Sigmoid colon (tissue), 7 donors: ENCODE measurements around the gene DPYSL4. TPM values are rescaled to one million over a fixed set of nuclear protein-coding genes. Genes with fewer than 3 reads are reported as not detected.

ENCODE experiments used
- DNase-seq: peaks from one replicate; pipeline ENCODE4 v3.0.0-alpha.2; 2019
- H3K27ac ChIP-seq, 4 donors: fragments of 200-600 bp; sonication (generic); one replicate each; pipeline ENCODE4 v1.5.1; 2016 to 2019; ENCODE audit warnings: mild to moderate bottlenecking in 1 of 4
- H3K27me3 ChIP-seq, 3 donors: fragments of 200-600 bp; sonication (generic); one replicate each; pipeline ENCODE4 v1.5.1; 2019; ENCODE audit warnings: mild to moderate bottlenecking in 1 of 3
- H3K36me3 ChIP-seq, 4 donors: fragments of 200-600 bp; sonication (generic); one replicate each; pipeline ENCODE4 v1.5.1; 2016 to 2019
- H3K4me1 ChIP-seq, 4 donors: fragments of 200-600 bp; sonication (generic); one replicate each; pipeline ENCODE4 v1.5.1; 2017 to 2019
- H3K4me3 ChIP-seq, 4 donors: fragments of 200-600 bp; sonication (generic); one replicate each; pipeline ENCODE4 v1.5.1; 2017 to 2019; ENCODE audit warnings: mild to moderate bottlenecking in 2 of 4, moderate library complexity in 1 of 4
- H3K9me3 ChIP-seq, 4 donors: fragments of 200-600 bp in 3 of 4; sonication (generic) in 3 of 4; one replicate each; pipeline versions ENCODE4 v1.5.1 to v1.6.1; 2013 to 2019
- CTCF ChIP-seq, 4 experiments: fragments of 450-650 bp in 3 of 4; fragments of 200-600 bp in 1 of 4; IDR thresholded peaks; one replicate each; pipeline ENCODE4 v1.5.1; 2016 to 2019; ENCODE audit warnings: antibody characterized with exemption in 4 of 4, mild to moderate bottlenecking in 3 of 4, moderate library complexity in 2 of 4
- EP300 ChIP-seq, 4 donors: sonication (generic); formaldehyde crosslinking; IDR thresholded peaks; one replicate each; pipeline ENCODE4 v1.6.1; 2017; ENCODE audit warnings: antibody characterized with exemption in 4 of 4
- POLR2A ChIP-seq, 2 donors: fragments of 450-650 bp; IDR thresholded peaks; one replicate each; pipeline ENCODE4 v1.6.1; 2016; ENCODE audit warnings: antibody characterized with exemption in 2 of 2, mild to moderate bottlenecking in 2 of 2, moderate library complexity in 2 of 2
- POLR2AphosphoS5 ChIP-seq, 4 donors: sonication (generic); formaldehyde crosslinking; IDR thresholded peaks; one replicate each; pipeline ENCODE4 v1.6.1; 2017; ENCODE audit warnings: antibody characterized with exemption in 4 of 4
- WGBS, 2 donors: extraction: QIAGEN DNeasy Blood & Tissue Kit; methylation state at CpG; one replicate each; pipeline ENCODE4 v1.1.7; 2013; 5-methylcytosine and 5-hydroxymethylcytosine counted together
- intact Hi-C: fragments of 100-400 bp; cut with DNase I; formaldehyde crosslinking; loops from one replicate; pipeline ENCODE4 v1.15.1; 2023
- polyA plus RNA-seq, 3 donors: library from polyadenylated mRNA; stranded (reverse); fragments of 200-250 nt; gene quantifications; one replicate each; pipeline ENCODE4 v1.2.3, GENCODE V29; 2013
- total RNA-seq, 4 donors: library from RNA; depleted of rRNA; stranded (reverse); fragments of >200 nt; gene quantifications; one replicate each; pipeline ENCODE4 v1.1.0, GENCODE V29; 2016
- donor health status: healthy with polysubstance abuse.
- donor health status: Bipolar disorder and iron deficiency.
- donor health status: healthy.

DPYSL4 gene
- total and polyA plus RNA-seq, 7 donors: under 0.01 to 1.9 (median 0.63) TPM; not detected in 1

GRCh38 chr10:132242103-132242840 lies 55.5 kb downstream of the DPYSL4 start:
- TF ChIP-seq CTCF (IDR thresholded peaks at IDR 0.05) (no peak), POLR2A (IDR thresholded peaks at IDR 0.05) (no peak), EP300 (IDR thresholded peaks at IDR 0.05) (no peak), POLR2AphosphoS5 (IDR thresholded peaks at IDR 0.05) (no peak)
- no peaks in the 10 kb centered on the region for H3K9me3 ChIP-seq
- DNase-seq: no peak
- H3K36me3 ChIP-seq: no peaks in the 10 kb centered on the region
- peaks cover 0 to 10% (median 0%) of the 10 kb centered on the region in 4 donors for H3K4me1 ChIP-seq
- WGBS, 2 donors: 86 to 87% methylated on average over 23 of the region's 23 CpGs
- H3K27ac ChIP-seq: no peak overlapping the region
- intact Hi-C loops: no loop called here
- no peaks in the 10 kb centered on the region for H3K27me3 ChIP-seq
- no peak overlapping the region for H3K4me3 ChIP-seq

GRCh38 chr10:132243141-132243540 lies 56.4 kb downstream of the DPYSL4 start:
- H3K36me3 ChIP-seq: no peaks in the 10 kb centered on the region
- H3K27me3 ChIP-seq: no peaks in the 10 kb centered on the region
- no peaks in the 10 kb centered on the region for H3K9me3 ChIP-seq
- TF ChIP-seq POLR2AphosphoS5 (IDR thresholded peaks at IDR 0.05): no peak
- TF ChIP-seq EP300 (IDR thresholded peaks at IDR 0.05): no peak
- TF ChIP-seq CTCF (IDR thresholded peaks at IDR 0.05): no peak
- TF ChIP-seq POLR2A (IDR thresholded peaks at IDR 0.05): no peak
- peaks cover 0 to 10% (median 0%) of the 10 kb centered on the region in 4 donors for H3K4me1 ChIP-seq
- DNase-seq: no peak
- no peak overlapping the region for H3K27ac ChIP-seq
- 91 to 94% methylated on average over 12 of the region's 12 CpGs for WGBS, 2 donors
- H3K4me3 ChIP-seq: no peak overlapping the region
- intact Hi-C loops: no loop called here

- TF ChIP-seq POLR2AphosphoS5 (IDR thresholded peaks at IDR 0.05) (no peak), CTCF (IDR thresholded peaks at IDR 0.05) (no peak), EP300 (IDR thresholded peaks at IDR 0.05) (no peak), POLR2A (IDR thresholded peaks at IDR 0.05) (no peak)
- H3K4me3 ChIP-seq: no peak overlapping the region
- 95% methylated on average over 11 of the region's 11 CpGs for WGBS, 2 donors
- H3K27ac ChIP-seq: no peak overlapping the region
- peaks cover 0 to 15% (median 0%) of the 10 kb centered on the region in 4 donors for H3K4me1 ChIP-seq
- H3K27me3 ChIP-seq: no peaks in the 10 kb centered on the region
- no peak for DNase-seq
- intact Hi-C loops: no loop called here
- H3K9me3 ChIP-seq: no peaks in the 10 kb centered on the region
- H3K36me3 ChIP-seq: no peaks in the 10 kb centered on the region
Observed at GRCh38 chr10:132243626-132244025, 56.9 kb downstream of the DPYSL4 start.

GRCh38 chr10:132245056-132245455 lies 58.3 kb downstream of the DPYSL4 start:
- intact Hi-C loops: no loop called here
- TF ChIP-seq POLR2AphosphoS5 (IDR thresholded peaks at IDR 0.05) (no peak), POLR2A (IDR thresholded peaks at IDR 0.05) (no peak), EP300 (IDR thresholded peaks at IDR 0.05) (no peak), CTCF (IDR thresholded peaks at IDR 0.05) (no peak)

More at GRCh38 chr10:132245056-132245455, 58.3 kb downstream of the DPYSL4 start:
- peaks cover 0 to 7% (median 0%) of the 10 kb centered on the region in 4 donors for H3K4me1 ChIP-seq
- 88 to 92% methylated on average over 14 of the region's 14 CpGs for WGBS, 2 donors
- no peak overlapping the region for H3K4me3 ChIP-seq
- H3K9me3 ChIP-seq: no peaks in the 10 kb centered on the region
- no peak for DNase-seq
- no peak overlapping the region for H3K27ac ChIP-seq
- no peaks in the 10 kb centered on the region for H3K36me3 ChIP-seq
- H3K27me3 ChIP-seq: no peaks in the 10 kb centered on the region
